ENCODE results near the gene RND1.

Gene RND1

GRCh38 chr12:48813465-48814261 is 52.0 kb downstream of the RND1 start:
- in situ Hi-C loops (cut with MboI; ENCODE audit: low sequenced_read_pairs) = no loop called here

DNA sequence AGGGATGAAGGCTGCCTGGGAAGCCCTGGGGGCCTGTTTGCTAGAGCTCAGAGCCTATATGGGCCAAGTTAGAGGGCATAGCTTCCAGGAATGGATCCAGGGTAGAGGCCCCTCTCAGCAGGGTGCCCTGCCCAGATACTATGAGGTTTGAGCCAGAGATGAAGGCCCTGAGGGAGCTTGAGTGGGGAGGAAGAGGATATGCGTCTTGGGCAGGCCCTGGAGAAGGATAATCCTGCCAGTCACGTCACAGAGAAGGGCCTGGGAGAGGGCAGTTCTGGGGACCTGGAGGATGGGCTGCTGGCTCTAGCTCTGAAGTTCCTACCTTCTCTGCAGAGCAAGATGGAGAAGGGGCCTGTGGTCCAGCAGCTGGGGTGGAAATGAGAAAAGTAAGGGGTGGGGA is 53.3 kb downstream of the RND1 start:
- in situ Hi-C loops (cut with MboI; ENCODE audit: low sequenced_read_pairs) = no loop called here

DNA sequence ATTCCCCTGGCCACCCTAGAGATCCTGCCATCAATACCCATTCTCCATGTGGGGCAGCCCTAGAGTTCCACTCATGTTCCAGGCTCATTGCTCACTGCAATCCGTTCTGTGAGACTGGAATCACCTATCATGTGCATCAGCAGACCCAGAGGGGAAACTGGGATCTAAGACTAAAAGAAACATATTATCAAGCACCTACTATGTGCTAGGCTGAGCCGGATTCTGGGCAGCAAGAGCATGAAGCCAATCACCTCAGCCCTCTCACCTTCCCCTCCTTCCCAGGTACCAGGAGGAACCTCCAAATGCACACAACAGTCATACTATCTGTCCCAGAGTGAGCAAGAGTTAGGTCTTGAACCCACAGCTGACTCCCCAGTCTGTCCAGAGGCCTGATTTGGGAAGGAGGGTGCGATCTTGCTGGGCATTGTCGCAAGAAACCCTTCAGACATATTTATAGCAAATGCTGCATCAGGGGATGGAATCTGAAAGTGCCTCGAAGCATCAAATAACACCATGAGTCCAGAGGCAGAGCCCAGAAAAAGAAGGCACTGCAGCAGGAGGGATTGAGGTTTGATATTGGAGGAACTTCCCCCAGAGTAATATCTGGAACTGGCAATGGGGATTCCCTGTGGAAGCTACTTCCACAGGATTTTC is 54.1 kb downstream of the RND1 start:
- in situ Hi-C loops (cut with MboI; ENCODE audit: low sequenced_read_pairs) = no loop called here

DNA sequence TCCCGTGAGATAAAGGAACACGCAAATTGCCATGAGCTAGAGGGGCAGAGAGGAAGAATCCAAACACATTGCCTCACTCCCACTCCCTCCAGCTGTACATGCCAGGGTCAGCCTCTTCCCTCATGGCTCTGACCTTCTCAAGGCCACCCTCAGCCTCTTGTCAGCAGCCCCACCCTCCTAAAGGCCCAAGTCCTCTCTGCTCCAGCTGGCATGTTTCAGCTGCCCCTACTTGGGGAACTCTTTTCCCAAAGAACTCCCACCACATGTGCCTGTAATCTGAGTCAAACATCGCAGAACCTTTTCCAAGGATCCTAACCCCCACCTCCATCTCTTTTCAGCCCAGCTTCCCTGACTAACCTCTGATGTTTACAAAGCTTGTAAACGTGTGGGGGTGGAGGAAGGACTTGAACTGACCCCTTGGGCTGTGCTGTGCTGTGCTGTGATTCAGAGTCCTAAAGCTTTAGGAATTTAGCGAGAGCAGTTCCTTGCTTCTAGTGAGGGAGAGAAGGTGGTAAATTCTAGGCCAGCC is 54.7 kb downstream of the RND1 start:
- in situ Hi-C loops (cut with MboI; ENCODE audit: low sequenced_read_pairs) = no loop called here

DNA sequence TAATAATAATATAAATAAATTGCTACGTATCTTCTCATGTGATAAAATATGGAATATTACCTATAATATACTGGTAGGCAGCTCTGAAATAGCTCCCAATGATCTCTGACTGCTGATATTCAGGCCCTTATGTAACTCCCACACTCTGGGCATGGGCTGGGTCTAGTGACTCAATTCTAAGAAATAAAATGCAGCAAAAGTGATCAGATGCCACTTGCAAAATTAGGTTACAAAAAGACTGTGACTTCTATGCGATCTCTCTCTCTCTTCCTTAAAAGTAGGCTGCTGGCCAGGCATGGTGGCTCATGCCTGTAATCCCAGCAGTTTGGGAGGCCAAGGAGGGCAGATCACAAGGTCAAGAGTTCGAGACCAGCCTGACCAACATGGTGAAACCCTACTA is 57.7 kb downstream of the RND1 start:
- in situ Hi-C loops (cut with MboI; ENCODE audit: low sequenced_read_pairs) = no loop called here
